GM21825 (cell line): Measurements from ENCODE around the gene ADAM17.

ENCODE experiments used
- ATAC-seq: cut with Tn5 transposase; IDR thresholded peaks from one replicate; pipeline ENCODE4 v1.9.1; 2021; ENCODE audit warnings: mild to moderate bottlenecking, moderate library complexity; ENCODE audit not compliant: unreplicated experiment

The ADAM17 gene

DNA sequence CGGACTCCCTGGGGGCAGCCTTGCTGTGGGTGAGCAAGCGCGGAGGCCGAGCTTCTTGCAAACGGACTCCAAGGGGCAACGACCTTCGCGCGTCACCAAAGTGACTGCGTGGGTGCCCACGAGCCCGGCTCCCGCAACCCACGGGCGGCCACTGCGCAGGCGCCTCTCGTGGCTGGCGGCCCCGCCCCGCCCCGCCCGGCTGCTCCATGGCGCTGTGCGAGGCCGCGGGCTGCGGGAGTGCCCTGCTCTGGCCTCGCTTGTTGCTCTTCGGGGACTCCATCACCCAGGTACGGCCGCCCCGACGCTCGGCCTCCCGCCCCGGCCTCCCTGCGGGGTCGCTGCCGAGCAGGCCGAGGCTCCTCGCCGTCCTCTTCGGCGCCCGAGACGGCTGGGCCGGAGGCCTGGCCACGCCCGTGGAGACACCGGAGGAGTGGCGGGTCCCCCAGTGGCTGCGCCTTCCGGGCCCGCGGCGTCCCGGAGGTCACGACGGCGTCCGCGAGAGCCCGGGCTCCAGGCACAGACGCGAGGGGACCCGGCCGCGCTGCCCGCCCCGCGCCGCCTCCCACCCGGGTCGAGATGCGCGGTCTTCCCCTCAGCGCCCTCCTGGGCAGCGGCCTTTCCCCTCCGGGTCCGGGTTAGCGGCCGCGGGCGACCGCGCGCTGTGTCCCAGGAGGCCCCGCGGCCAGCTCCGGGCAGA is 81.1 kb downstream of the ADAM17 start, which contains the start of gene IAH1:
TSS of gene IAH1 (plus strand) at position 191 of the 697 bp plus-strand sequence. CDS start at position 207, 16 bp downstream.
- peak; percentile 67 for ATAC-seq

DNA sequence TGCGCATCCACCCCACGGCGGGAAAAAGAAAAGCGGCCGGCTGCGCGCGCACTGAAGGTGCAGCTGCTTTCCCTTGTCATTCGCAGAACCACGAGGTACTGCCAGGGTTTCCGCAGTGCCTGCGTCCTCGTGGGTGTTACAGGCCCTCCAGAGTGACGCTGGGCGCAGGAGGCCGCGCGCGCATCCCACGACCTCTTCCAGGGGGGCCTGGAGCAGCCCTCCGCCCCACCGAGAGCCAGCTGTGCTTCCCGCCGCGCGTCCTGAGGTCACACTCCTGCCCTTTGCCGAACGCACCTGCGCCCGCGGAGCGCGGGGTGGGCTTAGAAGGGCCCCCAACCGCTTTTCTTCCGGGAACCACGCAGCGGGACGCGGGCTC is 81.7 kb downstream of the ADAM17 start:
- peak; percentile 22 for ATAC-seq

DNA sequence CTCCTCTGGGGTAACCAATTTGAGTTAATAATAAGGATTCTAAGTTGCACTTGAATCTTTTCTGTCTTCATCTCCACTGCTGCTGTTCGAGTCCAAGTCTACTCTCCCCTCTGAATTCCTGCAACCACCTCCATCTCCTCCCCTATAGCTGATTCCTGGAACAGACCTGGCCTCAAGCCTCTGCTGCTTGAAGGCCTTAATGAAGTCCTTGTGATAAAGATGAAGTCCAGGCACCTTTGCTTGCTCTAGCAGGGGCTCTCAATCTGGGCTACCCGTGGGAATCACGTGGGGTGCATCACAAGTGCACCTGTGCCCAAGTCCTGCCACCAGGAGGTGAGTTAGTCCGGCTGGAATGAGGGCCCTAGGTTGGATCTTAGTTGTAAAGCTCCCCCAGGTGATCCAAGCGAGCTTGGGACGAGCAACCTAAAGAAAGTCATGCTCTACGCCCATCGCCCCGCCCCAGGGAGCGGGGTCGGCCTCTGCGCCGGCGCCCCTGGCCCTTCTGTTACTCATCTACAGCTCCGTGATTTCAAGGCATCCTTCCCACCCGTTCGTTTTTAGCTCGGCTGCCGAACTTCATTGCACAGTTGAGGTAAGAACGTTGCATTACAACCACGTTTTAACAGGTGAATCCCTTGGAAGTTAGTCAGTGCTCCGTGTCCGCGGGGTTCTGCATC is 82.2 kb downstream of the ADAM17 start:
- ATAC-seq: no peak

DNA sequence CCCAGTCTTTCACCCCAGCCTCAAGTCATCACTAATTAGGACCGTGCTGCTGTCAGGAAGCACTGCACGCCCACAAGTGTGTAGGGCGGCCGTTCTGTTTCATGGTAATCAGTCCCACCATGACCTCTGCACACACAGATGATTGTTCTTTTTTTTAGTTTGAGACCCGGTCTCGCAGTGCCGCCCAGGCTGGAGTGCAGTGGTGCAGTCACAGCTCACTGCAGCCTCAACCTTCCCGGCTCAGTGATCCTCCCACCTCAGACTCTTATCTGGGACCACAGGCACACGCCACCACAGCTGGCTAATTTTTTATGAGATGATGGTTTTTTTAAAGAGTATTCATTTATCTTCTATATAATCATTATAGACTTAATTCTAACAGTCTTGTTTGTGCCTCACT is 83.1 kb downstream of the ADAM17 start:
- no peak for ATAC-seq

DNA sequence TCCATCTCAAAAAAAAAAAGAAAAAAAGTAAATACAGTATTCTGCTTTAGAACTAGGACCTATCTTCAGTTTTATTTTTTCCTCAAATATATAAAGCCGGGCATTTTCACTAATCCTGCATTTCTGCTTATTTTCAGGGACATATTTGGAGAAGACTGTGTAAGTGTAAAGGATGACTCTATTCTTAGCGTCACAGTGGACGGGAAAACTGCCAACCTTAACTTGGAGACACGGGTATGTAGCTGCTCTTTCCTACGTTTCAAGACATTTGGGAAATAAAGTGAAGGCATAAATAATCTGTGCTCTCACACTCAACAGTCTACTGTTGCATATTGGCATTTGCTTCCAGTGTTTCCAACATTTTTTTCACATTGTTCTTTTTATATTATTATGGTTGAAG is 84.4 kb downstream of the ADAM17 start:
- ATAC-seq: no peak

DNA sequence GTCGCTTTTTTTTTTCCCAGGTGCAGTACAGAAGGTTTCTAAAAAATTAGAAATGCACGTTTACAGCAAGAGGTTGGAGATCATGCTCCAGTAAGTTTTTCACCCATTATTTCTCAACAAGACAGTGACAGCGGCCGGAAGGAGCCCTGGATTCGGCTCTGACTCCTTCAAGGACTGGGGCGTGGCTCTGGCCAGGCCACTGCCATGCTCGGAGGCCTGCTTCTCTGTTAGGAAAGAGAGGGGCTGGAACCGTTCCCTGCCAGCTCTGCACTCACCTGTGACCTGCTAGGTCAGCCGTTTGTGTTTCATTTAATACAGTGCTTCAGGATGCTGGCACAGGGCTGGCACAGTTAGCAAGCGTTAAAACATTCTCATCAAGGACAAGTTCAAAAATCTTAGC is 87.9 kb downstream of the ADAM17 start:
- ATAC-seq: no peak

DNA sequence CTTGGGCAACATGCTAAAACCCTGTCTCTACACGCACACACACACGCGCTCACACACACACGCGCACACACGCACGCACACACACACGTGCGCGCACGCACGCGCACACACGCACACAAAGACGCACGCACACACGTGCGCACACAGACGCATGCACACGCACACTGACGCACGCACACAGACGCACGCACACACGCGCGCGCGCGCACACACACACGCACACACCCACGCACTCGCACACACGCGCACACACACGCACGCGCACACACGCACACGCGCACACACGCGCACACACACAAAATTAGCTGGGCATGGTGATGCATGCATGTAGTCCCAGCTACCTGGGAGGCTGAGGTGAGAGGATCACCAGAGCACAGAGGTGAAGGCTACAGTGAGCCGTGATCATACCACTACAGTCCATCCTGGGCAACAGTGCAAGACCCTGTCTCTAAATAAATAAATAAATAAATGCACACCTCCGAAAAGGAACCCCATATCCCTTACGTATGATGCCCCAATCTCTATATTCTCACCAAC is 89.4 kb downstream of the ADAM17 start:
- ATAC-seq: no peak

DNA sequence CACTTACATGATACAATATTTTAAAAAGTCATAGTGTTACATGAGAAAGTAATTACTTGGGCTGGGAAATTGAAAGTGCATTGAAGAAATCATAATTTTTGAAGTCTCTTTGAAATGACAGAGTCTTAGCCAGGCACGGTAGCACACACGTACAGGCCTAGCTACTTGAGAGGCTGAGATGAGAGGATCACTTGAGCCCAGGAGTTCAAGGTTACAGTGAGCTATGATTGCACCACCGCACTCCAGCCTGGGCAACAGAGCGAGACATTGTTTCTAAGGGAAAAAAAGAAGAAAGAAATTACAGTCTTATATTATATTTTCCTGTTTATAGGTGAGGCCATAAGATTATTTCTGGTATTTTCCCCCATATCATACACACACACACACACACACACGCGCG is 90.5 kb downstream of the ADAM17 start:
- no peak for ATAC-seq

DNA sequence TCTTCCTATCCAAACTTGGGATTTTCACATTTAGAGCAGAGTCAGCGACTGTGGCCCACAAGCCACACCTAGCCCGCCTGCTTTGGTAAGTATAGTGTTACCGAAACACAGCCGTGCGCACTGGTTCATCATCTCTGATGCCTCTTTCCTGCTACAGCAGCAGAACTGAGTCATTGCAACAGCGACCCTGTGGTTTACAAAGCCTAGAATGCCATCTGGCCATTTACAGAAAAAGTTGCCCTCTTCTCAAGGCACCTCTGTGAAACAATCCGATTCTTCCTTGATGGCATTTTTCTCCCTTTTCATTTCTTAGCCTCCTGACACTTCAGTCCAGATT is 92.0 kb downstream of the ADAM17 start:
- ATAC-seq: no peak

DNA sequence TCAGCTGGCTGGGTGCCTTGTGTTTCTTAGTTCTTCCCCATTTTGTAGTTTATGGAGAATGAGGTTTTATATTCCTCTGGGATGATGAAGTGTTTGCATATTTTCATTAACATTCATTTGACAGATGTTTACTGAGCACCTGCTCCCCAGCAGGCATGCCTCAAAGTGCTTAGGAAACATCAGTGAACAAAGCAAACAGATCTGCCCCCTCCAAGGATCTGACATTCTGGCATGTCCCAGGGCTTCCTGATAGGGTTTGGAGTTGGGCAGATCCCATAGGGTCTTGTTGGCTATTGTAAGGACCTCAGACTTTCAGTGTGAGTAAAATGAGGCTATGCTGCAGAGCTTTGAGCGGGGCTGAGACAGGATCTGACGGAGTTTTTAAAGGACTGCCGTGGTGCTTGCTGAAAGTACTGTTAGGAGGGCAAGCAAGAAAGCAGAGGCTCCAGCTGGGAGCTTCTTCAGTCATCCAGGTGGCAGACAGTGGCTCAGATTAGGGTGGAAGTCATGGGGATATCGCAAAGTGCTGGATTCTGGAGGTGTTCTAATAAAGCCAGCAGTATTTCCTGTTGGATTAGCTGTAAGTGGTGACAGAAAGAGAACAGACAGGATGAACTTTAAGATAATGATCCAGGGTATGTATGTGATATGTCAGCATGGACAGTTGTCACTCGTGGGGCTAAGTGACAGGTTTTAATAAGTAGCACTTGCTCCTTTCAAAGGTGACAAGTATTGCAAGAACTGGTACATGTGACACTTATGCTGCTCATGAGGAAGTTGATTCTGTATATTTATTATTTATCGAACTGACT is 92.5 kb downstream of the ADAM17 start:
- no peak for ATAC-seq

DNA sequence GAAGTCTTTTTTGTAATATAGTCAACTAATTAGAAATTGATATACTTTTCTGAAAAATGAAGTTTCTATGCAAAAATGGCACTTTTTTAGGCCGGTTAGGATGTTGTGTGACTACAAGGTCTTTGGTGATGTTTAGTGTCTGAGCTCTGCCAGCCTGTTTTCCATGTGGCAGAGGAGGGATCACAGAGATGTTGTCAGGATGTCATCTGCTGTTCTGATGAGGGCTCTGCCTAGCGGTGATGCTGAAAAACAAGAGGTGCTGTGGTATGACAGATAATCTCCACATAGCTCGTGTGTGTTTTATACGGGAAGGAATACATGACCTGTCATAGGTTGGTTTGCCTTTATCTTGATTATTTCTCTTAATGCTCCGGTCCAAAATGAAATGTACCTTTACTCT is 93.3 kb downstream of the ADAM17 start:
- no peak for ATAC-seq

DNA sequence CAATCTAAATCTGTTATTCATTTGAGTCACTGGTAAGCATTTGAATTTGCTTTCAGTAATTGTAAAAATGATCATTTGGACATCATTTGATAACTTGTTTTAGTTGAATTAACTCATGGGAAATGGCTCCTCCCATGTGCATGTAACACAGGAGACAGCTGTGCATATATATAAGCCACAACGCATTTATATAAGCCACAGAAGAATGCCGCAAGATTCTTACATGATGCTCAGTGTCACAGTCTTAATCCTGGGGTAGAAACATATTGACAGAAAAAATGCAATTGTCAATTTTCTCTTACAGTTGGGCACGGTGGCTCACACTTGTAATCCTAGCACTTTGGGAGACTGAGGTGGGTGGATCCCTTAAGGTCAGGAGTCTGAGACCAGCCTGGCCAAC is 94.6 kb downstream of the ADAM17 start:
- ATAC-seq: no peak

DNA sequence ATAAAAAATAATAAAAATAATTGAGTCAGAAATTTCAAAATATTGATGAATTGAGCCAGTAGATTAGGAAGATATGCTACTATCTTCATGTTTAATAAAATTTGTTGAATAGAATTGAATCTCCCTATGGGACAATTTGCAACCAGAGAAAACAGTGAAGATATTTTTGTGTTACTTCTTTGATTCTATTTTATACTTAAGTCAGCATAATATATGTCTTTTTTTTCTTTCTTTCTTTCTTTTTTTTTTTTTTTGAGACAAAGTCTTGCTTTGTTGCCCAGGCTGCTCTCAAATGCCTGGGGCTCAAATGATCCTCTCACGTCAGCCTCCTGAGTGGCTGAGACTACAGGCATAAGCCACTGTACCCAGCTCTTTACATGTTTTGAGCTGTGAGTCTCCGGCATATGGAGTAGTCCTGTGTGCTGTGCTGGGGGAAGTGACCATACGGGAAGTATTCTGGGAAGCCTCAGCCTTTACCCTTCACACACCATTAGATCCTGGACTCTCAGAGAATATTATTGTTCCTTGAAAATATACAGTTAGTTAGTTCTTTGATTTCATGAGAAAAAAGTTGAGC is 95.1 kb downstream of the ADAM17 start:
- ATAC-seq: no peak

DNA sequence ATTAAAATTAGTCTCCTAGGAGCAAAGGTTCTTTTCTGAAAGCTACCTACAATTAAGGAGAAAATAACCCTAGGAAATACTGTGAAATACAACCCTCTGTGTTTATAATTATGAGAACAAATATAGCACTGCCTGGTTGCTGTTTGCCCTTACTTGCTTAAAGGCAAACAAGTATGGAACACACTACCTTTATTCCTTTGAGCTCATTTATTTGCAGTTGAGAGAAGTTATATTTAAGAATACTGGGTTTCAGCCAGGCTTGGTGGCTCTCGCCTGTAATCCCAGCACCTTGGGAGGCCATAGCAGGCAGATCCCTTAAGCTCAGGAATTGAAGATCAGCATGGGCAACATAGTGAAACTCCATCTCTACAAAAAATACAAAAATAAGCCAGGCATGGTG is 104.4 kb downstream of the ADAM17 start:
- no peak for ATAC-seq

DNA sequence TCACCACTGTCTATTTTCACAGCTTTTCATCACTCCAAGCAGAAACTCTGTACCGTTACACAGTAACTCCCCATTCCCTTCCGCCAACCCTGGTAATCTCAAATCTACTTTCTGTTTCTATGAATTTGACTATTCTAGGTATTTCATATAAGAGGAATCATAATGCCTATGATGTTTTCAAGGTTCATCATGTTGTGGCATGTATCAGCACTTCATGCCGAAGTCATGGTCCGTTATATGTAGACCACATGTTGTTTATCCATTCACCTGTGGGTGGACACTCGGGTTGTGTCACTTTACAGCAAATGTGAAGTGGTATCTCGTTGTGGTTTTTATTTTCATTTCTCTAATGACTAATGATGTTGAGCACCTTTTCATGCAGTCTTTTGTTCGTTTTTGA is 110.5 kb downstream of the ADAM17 start:
- ATAC-seq: no peak

DNA sequence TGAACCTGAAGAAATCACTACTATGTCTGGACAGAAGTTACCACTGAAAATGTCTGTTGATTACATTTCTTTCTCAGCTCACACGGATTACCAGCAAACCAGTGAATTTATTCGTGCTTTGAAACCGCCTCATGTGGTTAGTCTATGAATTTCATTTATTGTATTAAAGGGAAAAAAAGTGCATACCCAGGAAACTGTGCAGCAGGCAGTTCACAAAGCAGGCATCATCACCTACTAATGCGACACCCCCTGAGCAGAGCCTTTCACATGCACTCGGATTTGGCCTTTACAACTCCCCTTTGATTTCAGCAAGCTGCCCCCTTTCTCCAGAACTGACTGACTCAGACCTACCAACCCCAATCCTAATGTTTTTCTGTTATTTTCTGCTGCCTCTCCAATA is 112.1 kb downstream of the ADAM17 start:
- no peak for ATAC-seq

DNA sequence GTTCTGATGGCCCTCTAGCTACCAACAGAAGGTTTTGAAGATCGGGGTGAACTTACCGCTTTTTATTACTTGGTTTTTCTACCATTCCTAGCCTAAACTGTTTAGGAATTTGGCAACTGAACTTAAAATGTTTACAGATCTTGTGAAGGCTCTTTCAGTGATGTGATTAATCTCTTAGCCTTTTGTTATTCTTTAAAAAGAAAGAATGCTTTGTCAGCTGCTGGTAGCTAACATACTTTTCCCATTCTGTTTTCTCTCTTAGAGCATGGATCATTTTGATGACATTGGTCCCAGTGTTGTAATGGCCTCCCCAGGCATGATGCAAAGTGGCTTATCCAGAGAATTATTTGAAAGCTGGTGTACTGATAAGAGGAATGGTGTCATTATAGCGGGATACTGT is 114.1 kb downstream of the ADAM17 start:
- no peak for ATAC-seq

DNA sequence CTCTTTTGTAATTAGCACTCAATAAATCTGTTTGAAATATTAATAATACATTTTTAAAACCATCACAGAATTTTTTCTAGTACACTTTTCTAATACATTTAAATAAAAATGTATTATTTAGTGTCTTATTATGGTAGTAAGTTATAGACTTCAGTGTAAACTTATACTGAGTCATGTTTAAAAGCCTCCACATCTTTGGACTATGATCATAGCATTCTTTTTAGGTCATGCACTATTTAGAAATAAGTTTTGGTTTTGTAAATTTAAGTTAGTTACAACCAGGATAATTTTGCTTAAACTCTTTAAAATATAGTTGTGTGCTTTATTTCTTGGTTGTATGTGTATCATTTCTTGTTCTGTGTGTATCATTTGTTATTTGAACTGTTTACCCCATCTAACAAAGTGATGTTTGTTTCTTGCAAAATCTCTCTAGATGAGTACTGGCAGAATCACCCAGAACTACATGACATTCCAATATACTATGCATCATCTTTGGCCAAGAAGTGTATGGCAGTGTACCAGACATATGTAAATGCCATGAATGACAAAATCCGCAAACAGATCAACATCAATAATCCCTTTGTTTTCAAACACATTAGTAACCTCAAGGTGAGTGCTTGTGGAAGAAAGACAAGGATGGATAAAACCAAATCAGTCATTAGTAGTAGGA is 115.4 kb downstream of the ADAM17 start:
- no peak for ATAC-seq

DNA sequence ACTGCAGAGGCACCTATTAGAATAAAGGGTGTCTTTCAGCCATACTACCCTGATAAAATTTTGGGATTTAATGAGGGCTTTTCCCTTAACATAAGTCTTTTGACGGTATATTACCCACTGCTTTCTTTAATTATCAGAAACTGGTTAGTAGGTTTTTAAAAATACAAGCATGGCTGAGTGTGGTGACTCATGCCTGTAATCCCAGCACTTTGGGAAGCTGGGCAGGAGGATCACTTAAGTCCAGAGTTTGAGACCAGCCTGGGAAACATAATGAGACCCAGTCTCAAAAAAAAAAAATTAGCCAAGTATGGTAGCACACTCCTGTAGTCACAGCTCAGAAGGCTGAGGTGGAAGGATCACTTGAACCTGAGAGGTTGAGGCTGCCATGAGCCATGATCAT is 116.1 kb downstream of the ADAM17 start:
- no peak for ATAC-seq
